Smooth muscle cell (in vitro differentiated cells): Measurements from ENCODE around the gene RASSF7. TPM values are rescaled to one million over a fixed set of nuclear protein-coding genes. Genes with fewer than 3 reads are reported as not detected.

Experiments used
- DNase-seq: peaks from one replicate; lab custom pipeline; 2025; ENCODE audit not compliant: unreplicated experiment; lab: John Stamatoyannopoulos, UW
- H2AFZ ChIP-seq: fragments of 200-600 bp; sonication (generic); 2 replicates; pipeline ENCODE4 v1.6.0; 2016; ENCODE audit warnings: antibody characterized with exemption, low read depth, mild to moderate bottlenecking
- H3F3A ChIP-seq: fragments of 200-600 bp; sonication (generic); 2 replicates; pipeline ENCODE4 v1.6.0; 2017; ENCODE audit warnings: antibody characterized with exemption, low read depth
- H3K27ac ChIP-seq: fragments of 200-600 bp; sonication (generic); 2 replicates; pipeline ENCODE4 v1.5.1; 2016; ENCODE audit warnings: low read depth, mild to moderate bottlenecking
- H3K27me3 ChIP-seq: fragments of 200-600 bp; sonication (generic); 2 replicates; pipeline ENCODE4 v1.6.1; 2016; ENCODE audit warnings: low read depth, mild to moderate bottlenecking
- H3K36me3 ChIP-seq: fragments of 200-600 bp; sonication (generic); 2 replicates; pipeline ENCODE4 v1.5.1; 2016; ENCODE audit warnings: low read depth
- H3K4me1 ChIP-seq: fragments of 200-600 bp; sonication (generic); 2 replicates; pipeline ENCODE4 v1.5.1; 2016; ENCODE audit warnings: low read depth
- H3K4me2 ChIP-seq: fragments of 200-600 bp; sonication (generic); 2 replicates; pipeline ENCODE4 v1.6.0; 2016; ENCODE audit warnings: mild to moderate bottlenecking
- H3K4me3 ChIP-seq: fragments of 200-600 bp; sonication (generic); 2 replicates; pipeline ENCODE4 v1.5.1; 2016; ENCODE audit warnings: mild to moderate bottlenecking
- H3K79me2 ChIP-seq: fragments of 200-600 bp; sonication (generic); 2 replicates; pipeline ENCODE4 v1.6.0; 2016; ENCODE audit warnings: low read depth, mild to moderate bottlenecking
- H3K9ac ChIP-seq: fragments of 200-600 bp; sonication (generic); 2 replicates; pipeline ENCODE4 v1.6.0; 2016; ENCODE audit warnings: low read depth
- H3K9me3 ChIP-seq: fragments of 200-600 bp; sonication (generic); replicated peaks from 2 replicates; pipeline ENCODE4 v1.5.1; 2016; ENCODE audit warnings: low read depth
- H4K20me1 ChIP-seq: fragments of 200-600 bp; sonication (generic); 2 replicates; pipeline ENCODE4 v1.6.0; 2016; ENCODE audit warnings: low read depth
- CTCF ChIP-seq: fragments of 200-600 bp; sonication (generic); IDR thresholded peaks from 2 replicates; pipeline ENCODE4 v1.5.1; 2017; ENCODE audit warnings: borderline replicate concordance, mild to moderate bottlenecking, antibody characterized with exemption; ENCODE audit not compliant: insufficient read depth, poor library complexity, severe bottlenecking
- WGBS: methylation state at CpG from one replicate; pipeline ENCODE4 v1.1.7; 2016; ENCODE audit warnings: low lambda C conversion rate; 5-methylcytosine and 5-hydroxymethylcytosine counted together
- polyA plus RNA-seq: library from polyadenylated mRNA; unstranded; fragments of >200 nt; fragmentation: Nextera tagmentation; extraction: Ambion mirVana; gene quantifications from 2 replicates; pipeline ENCODE4 v1.2.1, GENCODE V29; 2016
- total RNA-seq: library from RNA; depleted of rRNA; stranded (reverse); fragments of >200 nt; gene quantifications from 2 replicates; pipeline ENCODE4 v1.2.3, GENCODE V29; 2014

The RASSF7 gene
- total and polyA plus RNA-seq, 2 experiments from 2014 or later: 18.6 to 20.4 TPM

GRCh38 chr11:532986-533585 is 27.7 kb upstream of the RASSF7 start:
- no peak overlapping the region for H2AFZ ChIP-seq
- no peak overlapping the region for H3K4me3 ChIP-seq
- H4K20me1 ChIP-seq: peaks cover 35% of the 10 kb centered on the region
- no peak overlapping the region for H3K4me2 ChIP-seq
- H3K27me3 ChIP-seq: no peaks in the 10 kb centered on the region
- no peaks in the 10 kb centered on the region for H3K36me3 ChIP-seq
- DNase-seq: no peak
- WGBS: 97% methylated on average over 23 of the region's 33 CpGs
- H3K79me2 ChIP-seq: peaks cover 16% of the 10 kb centered on the region
- H3K9ac ChIP-seq: no peak overlapping the region
- no peaks in the 10 kb centered on the region for H3F3A ChIP-seq
- H3K9me3 ChIP-seq: no peaks in the 10 kb centered on the region
- no peak for TF ChIP-seq CTCF
- H3K4me1 ChIP-seq: peaks cover 5% of the 10 kb centered on the region
- H3K27ac ChIP-seq: no peak overlapping the region

- Histone ChIP-seq H3K36me3 (no peaks in the 10 kb centered on the region), H3K4me3 (peak overlapping the region; percentile 94), H3K4me2 (peak overlapping the region; percentile 95), H2AFZ (no peak overlapping the region), H3K4me1 (peaks cover 5% of the 10 kb centered on the region), H3K27me3 (no peaks in the 10 kb centered on the region), H3F3A (no peaks in the 10 kb centered on the region), H3K9me3 (no peaks in the 10 kb centered on the region), H3K27ac (no peak overlapping the region), H3K79me2 (peaks cover 16% of the 10 kb centered on the region), H4K20me1 (peaks cover 35% of the 10 kb centered on the region), H3K9ac (no peak overlapping the region)
- WGBS: 98% methylated on average over 37 of the region's 37 CpGs
- TF ChIP-seq CTCF: no peak
- DNase-seq: no peak
These were observed 27.0 kb upstream of the RASSF7 start for GRCh38 chr11:533586-534395.

GRCh38 chr11:534396-535209 is 26.2 kb upstream of the RASSF7 start:
- Histone ChIP-seq H3K36me3 (no peaks in the 10 kb centered on the region), H2AFZ (no peak overlapping the region), H3K27me3 (no peaks in the 10 kb centered on the region), H3K27ac (peak overlapping the region; percentile 75), H3K4me3 (peak overlapping the region; percentile 94), H3K9ac (peak overlapping the region; percentile 90), H3F3A (no peaks in the 10 kb centered on the region), H3K4me1 (peaks cover 5% of the 10 kb centered on the region), H3K79me2 (peaks cover 16% of the 10 kb centered on the region), H3K4me2 (peak overlapping the region; percentile 95), H4K20me1 (peaks cover 35% of the 10 kb centered on the region), H3K9me3 (no peaks in the 10 kb centered on the region)
- no peak for DNase-seq
- 13% methylated on average over 54 of the region's 66 CpGs for WGBS
- TF ChIP-seq CTCF: no peak
